Neural progenitor cell (in vitro differentiated cells): ENCODE measurements around the gene CAPN8. TPM values are rescaled to one million over a fixed set of nuclear protein-coding genes. Genes with fewer than 3 reads are reported as not detected.

Source experiments
- DNase-seq: peaks from one replicate; pipeline ENCODE4 v3.0.0-alpha.2; 2016; ENCODE audit warnings: low spot score
- H2AFZ ChIP-seq: fragments of 200-600 bp; sonication (generic); replicated peaks from 2 replicates; pipeline ENCODE4 v1.6.1; 2016; ENCODE audit warnings: antibody characterized with exemption
- H3F3A ChIP-seq: fragments of 200-600 bp; sonication (generic); 2 replicates; pipeline ENCODE4 v1.6.1; 2016; ENCODE audit warnings: antibody characterized with exemption, low read depth
- H3K27ac ChIP-seq: fragments of 200-600 bp; sonication (generic); 2 replicates; pipeline ENCODE4 v1.5.1; 2016; ENCODE audit warnings: mild to moderate bottlenecking
- H3K27me3 ChIP-seq: fragments of 200-600 bp; sonication (generic); 2 replicates; pipeline ENCODE4 v1.6.1; 2016; ENCODE audit warnings: mild to moderate bottlenecking, moderate library complexity
- H3K36me3 ChIP-seq: fragments of 200-600 bp; sonication (generic); 2 replicates; pipeline ENCODE4 v1.5.1; 2016
- H3K4me1 ChIP-seq: fragments of 200-600 bp; sonication (generic); 2 replicates; pipeline ENCODE4 v1.6.1; 2016; ENCODE audit warnings: mixed run types
- H3K4me2 ChIP-seq: fragments of 200-600 bp; sonication (generic); 2 replicates; pipeline ENCODE4 v1.6.1; 2016
- H3K4me3 ChIP-seq: fragments of 200-600 bp; sonication (generic); 2 replicates; pipeline ENCODE4 v1.5.1; 2016
- H3K79me2 ChIP-seq: fragments of 200-600 bp; sonication (generic); 2 replicates; pipeline ENCODE4 v1.6.1; 2016; ENCODE audit warnings: low read depth
- H3K9ac ChIP-seq: fragments of 200-600 bp; sonication (generic); 2 replicates; pipeline ENCODE4 v1.6.1; 2016
- H3K9me3 ChIP-seq: fragments of 200-600 bp; sonication (generic); 2 replicates; pipeline ENCODE4 v1.5.1; 2016; ENCODE audit warnings: low read depth
- H4K20me1 ChIP-seq: fragments of 200-600 bp; sonication (generic); 2 replicates; pipeline ENCODE4 v1.6.1; 2016; ENCODE audit warnings: low read depth
- H3K27ac Mint-ChIP-seq: 3 replicates; pipeline ENCODE4 v1.8.0; 2021; ENCODE audit warnings: mixed read lengths
- H3K27me3 Mint-ChIP-seq: 2 replicates; pipeline ENCODE4 v1.8.0; 2022; ENCODE audit warnings: low read depth, mild to moderate bottlenecking, inconsistent platforms, moderate library complexity, mixed read lengths; ENCODE audit not compliant: insufficient read depth
- H3K36me3 Mint-ChIP-seq: 3 replicates; pipeline ENCODE4 v1.8.0; 2021; ENCODE audit warnings: mixed read lengths
- H3K4me1 Mint-ChIP-seq: 3 replicates; pipeline ENCODE4 v1.8.0; 2021; ENCODE audit warnings: mixed read lengths
- H3K4me3 Mint-ChIP-seq: 3 replicates; pipeline ENCODE4 v1.8.0; 2021; ENCODE audit warnings: mild to moderate bottlenecking, moderate library complexity, mixed read lengths
- H3K9me3 Mint-ChIP-seq: 3 replicates; pipeline ENCODE4 v1.8.0; 2020; ENCODE audit warnings: mixed read lengths
- CTCF ChIP-seq: fragments of 200-600 bp; sonication (generic); IDR thresholded peaks from 2 replicates; pipeline ENCODE4 v1.5.1; 2017; ENCODE audit warnings: antibody characterized with exemption, mild to moderate bottlenecking
- EZH2 ChIP-seq: fragments of 200-600 bp; sonication (generic); IDR thresholded peaks from 2 replicates; pipeline ENCODE4 v1.6.1; 2017; ENCODE audit warnings: antibody characterized with exemption, mild to moderate bottlenecking, moderate library complexity
- EZH2phosphoT487 ChIP-seq: fragments of 200-600 bp; sonication (generic); IDR thresholded peaks from 2 replicates; pipeline ENCODE4 v1.6.1; 2017; ENCODE audit warnings: antibody characterized with exemption
- total RNA-seq: library from RNA; depleted of rRNA; stranded (reverse); fragments of >200 nt; gene quantifications from 2 replicates; pipeline ENCODE4 v1.2.3, GENCODE V29; 2015; ENCODE audit warnings: low replicate concordance

CAPN8 gene
- total RNA-seq, 1 donor from 2014 or later: not detected

GRCh38 chr1:223645903-223646302 lies 19.6 kb downstream of the CAPN8 start:
- no peaks in the 10 kb centered on the region for H4K20me1 ChIP-seq
- Mint-ChIP-seq H3K4me3 (no peak overlapping the region), H3K27ac (no peak overlapping the region), H3K27me3 (peaks cover 7% of the 10 kb centered on the region), H3K4me1 (peaks cover 44% of the 10 kb centered on the region), H3K36me3 (no peaks in the 10 kb centered on the region), H3K9me3 (peaks cover 7% of the 10 kb centered on the region)
- H3K27me3 ChIP-seq: no peaks in the 10 kb centered on the region
- DNase-seq: no peak
- H3K4me2 ChIP-seq: no peak overlapping the region
- no peak overlapping the region for H2AFZ ChIP-seq
- peaks cover 19% of the 10 kb centered on the region for H3F3A ChIP-seq
- H3K9ac ChIP-seq: no peak overlapping the region
- no peaks in the 10 kb centered on the region for H3K9me3 ChIP-seq
- H3K4me3 ChIP-seq: no peak overlapping the region
- H3K27ac ChIP-seq: no peak overlapping the region
- H3K79me2 ChIP-seq: no peaks in the 10 kb centered on the region
- H3K36me3 ChIP-seq: no peaks in the 10 kb centered on the region
- H3K4me1 ChIP-seq: peaks cover 25% of the 10 kb centered on the region
- TF ChIP-seq CTCF: no peak
- no peak for TF ChIP-seq EZH2
- no peak for TF ChIP-seq EZH2phosphoT487

GRCh38 chr1:223642237-223642636 lies 23.3 kb downstream of the CAPN8 start:
- no peaks in the 10 kb centered on the region for H3K36me3 ChIP-seq
- no peaks in the 10 kb centered on the region for H3K79me2 ChIP-seq
- H3K9me3 ChIP-seq: no peaks in the 10 kb centered on the region
- H2AFZ ChIP-seq: no peak overlapping the region
- H3K4me3 Mint-ChIP-seq: peak overlapping the region; percentile 31
- peaks cover 37% of the 10 kb centered on the region for H3K4me1 Mint-ChIP-seq
- peak; percentile 29 for DNase-seq
- no peaks in the 10 kb centered on the region for H3K36me3 Mint-ChIP-seq
- TF ChIP-seq CTCF (no peak), EZH2phosphoT487 (no peak), EZH2 (no peak)
- no peak overlapping the region for H3K27ac ChIP-seq
- peaks cover 2% of the 10 kb centered on the region for H3K9me3 Mint-ChIP-seq
- H3K27me3 ChIP-seq: no peaks in the 10 kb centered on the region
- H4K20me1 ChIP-seq: no peaks in the 10 kb centered on the region
- peaks cover 2% of the 10 kb centered on the region for H3K27me3 Mint-ChIP-seq
- no peak overlapping the region for H3K4me2 ChIP-seq
- H3K9ac ChIP-seq: no peak overlapping the region
- H3K4me3 ChIP-seq: no peak overlapping the region
- peak overlapping the region; percentile 81 for H3K27ac Mint-ChIP-seq
- H3K4me1 ChIP-seq: peaks cover 14% of the 10 kb centered on the region
- H3F3A ChIP-seq: peaks cover 4% of the 10 kb centered on the region

- H3K27me3 ChIP-seq: no peaks in the 10 kb centered on the region
- peaks cover 31% of the 10 kb centered on the region for H3K4me1 Mint-ChIP-seq
- peaks cover 7% of the 10 kb centered on the region for H3K4me1 ChIP-seq
- no peaks in the 10 kb centered on the region for H4K20me1 ChIP-seq
- DNase-seq: no peak
- H3K36me3 Mint-ChIP-seq: no peaks in the 10 kb centered on the region
- no peaks in the 10 kb centered on the region for H3K9me3 ChIP-seq
- peak overlapping the region; percentile 91 for H3K27ac Mint-ChIP-seq
- no peaks in the 10 kb centered on the region for H3F3A ChIP-seq
- H2AFZ ChIP-seq: no peak overlapping the region
- H3K9ac ChIP-seq: no peak overlapping the region
- no peaks in the 10 kb centered on the region for H3K36me3 ChIP-seq
- peaks cover 2% of the 10 kb centered on the region for H3K9me3 Mint-ChIP-seq
- no peak overlapping the region for H3K4me3 Mint-ChIP-seq
- H3K27me3 Mint-ChIP-seq: peaks cover 4% of the 10 kb centered on the region
- TF ChIP-seq EZH2phosphoT487 (no peak), CTCF (no peak), EZH2 (no peak)
- H3K4me3 ChIP-seq: no peak overlapping the region
- no peak overlapping the region for H3K27ac ChIP-seq
- no peaks in the 10 kb centered on the region for H3K79me2 ChIP-seq
- no peak overlapping the region for H3K4me2 ChIP-seq
Observed at GRCh38 chr1:223641523-223642039, 23.9 kb downstream of the CAPN8 start.
